ENCODE measurements around the gene UMAD1. TPM values are rescaled to one million over a fixed set of nuclear protein-coding genes. Genes with fewer than 3 reads are reported as not detected.

The UMAD1 gene
- total RNA-seq, 1 donor from 2014 or later = 18.0 TPM

DNA sequence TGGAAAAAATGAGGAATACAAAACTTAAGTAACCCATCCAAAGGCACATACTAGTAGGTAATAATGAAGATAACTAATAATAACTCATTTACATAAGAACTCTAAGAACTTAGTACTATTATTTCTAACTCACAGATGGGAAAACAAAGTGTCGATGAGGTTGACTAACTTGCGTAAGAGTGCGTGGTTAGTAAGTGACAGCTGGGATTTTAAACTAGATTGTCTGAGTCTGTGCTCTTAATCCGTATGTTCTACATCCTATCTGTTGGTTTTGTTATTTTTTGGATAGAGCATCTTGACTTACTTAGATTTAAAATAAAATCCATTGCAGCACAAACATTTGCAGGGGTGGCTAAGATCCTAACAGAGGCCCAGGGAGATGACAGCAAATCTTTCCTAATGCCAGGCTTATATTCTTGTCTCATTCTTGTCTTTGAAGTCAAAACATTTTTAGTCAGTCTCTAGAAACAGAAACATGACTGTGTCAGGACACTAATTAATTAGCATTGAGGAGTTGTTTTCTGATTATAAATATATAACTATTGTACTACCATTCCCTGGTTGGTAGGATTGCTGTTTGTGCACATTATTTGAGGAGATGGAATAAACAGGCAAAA is 66.1 kb downstream of the UMAD1 start:
- Histone ChIP-seq H3K4me3 (no peak overlapping the region), H3K4me1 (no peaks in the 10 kb centered on the region), H3K36me3 (no peaks in the 10 kb centered on the region), H3K27ac (no peak overlapping the region), H3K9me3 (no peaks in the 10 kb centered on the region), H3K27me3 (no peaks in the 10 kb centered on the region)
- no peak for DNase-seq
- TF ChIP-seq, protein P1, sequence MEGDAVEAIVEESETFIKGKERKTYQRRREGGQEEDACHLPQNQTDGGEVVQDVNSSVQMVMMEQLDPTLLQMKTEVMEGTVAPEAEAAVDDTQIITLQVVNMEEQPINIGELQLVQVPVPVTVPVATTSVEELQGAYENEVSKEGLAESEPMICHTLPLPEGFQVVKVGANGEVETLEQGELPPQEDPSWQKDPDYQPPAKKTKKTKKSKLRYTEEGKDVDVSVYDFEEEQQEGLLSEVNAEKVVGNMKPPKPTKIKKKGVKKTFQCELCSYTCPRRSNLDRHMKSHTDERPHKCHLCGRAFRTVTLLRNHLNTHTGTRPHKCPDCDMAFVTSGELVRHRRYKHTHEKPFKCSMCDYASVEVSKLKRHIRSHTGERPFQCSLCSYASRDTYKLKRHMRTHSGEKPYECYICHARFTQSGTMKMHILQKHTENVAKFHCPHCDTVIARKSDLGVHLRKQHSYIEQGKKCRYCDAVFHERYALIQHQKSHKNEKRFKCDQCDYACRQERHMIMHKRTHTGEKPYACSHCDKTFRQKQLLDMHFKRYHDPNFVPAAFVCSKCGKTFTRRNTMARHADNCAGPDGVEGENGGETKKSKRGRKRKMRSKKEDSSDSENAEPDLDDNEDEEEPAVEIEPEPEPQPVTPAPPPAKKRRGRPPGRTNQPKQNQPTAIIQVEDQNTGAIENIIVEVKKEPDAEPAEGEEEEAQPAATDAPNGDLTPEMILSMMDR (IDR thresholded peaks at IDR 0.05) = no peak
- intact Hi-C loops (cut with DNase I) = no loop called here
- no peak for ATAC-seq

DNA sequence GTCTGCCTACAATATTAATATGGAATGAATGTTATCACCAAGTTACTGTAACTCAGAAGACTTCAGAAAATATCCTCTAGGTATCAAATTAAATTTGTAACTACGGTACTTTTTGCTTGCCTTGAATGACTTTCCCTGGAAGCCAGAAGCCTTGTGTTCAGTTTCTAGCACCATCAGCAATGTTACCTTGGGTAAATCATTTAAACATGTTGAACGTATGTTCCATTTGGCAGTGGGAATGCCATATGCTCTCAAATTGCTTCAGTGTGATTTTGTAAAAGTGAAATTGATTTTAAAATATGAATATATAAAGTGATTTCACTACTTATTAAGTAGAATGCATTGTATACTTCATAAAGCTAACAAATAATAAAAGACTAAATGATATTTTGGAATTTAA is 66.7 kb downstream of the UMAD1 start:
- no peaks in the 10 kb centered on the region for H3K4me1 ChIP-seq

DNA sequence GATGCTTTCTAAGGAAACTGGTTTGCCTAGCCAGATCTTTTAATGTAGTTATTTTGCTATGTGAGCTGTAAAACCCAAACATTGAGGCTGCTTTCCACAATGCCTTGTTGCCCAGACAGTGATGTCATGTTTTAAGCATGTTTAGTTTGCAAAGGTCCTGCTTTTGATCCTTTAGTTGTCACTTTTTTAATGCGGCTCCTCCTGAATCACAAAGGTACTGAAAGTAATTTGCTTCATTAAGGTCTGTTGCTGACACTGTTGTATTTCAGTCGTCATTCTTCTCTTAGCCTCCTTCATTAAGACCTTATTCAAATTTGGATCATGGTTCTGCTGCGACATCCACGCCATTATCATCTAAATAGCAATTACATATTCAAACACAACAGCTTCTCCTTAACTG is 67.3 kb downstream of the UMAD1 start:
- ATAC-seq (no peak), DNase-seq (no peak)
- Histone ChIP-seq H3K36me3 (no peaks in the 10 kb centered on the region), H3K4me3 (no peak overlapping the region), H3K27me3 (no peaks in the 10 kb centered on the region), H3K27ac (no peak overlapping the region), H3K9me3 (no peaks in the 10 kb centered on the region), H3K4me1 (no peaks in the 10 kb centered on the region)
- intact Hi-C loops (cut with DNase I) = no loop called here
- TF ChIP-seq, protein P1 (IDR thresholded peaks at IDR 0.05) = no peak

More for the DNA sequence above, 66.7 kb downstream of the UMAD1 start:
- no peak overlapping the region for H3K27ac ChIP-seq
- ATAC-seq (no peak), DNase-seq (no peak)
- TF ChIP-seq, protein P1 (IDR thresholded peaks at IDR 0.05) = no peak
- intact Hi-C loops (cut with DNase I) = no loop called here
- H3K36me3 ChIP-seq = no peaks in the 10 kb centered on the region
- no peaks in the 10 kb centered on the region for H3K27me3 ChIP-seq
- no peak overlapping the region for H3K4me3 ChIP-seq
- H3K9me3 ChIP-seq = no peaks in the 10 kb centered on the region

DNA sequence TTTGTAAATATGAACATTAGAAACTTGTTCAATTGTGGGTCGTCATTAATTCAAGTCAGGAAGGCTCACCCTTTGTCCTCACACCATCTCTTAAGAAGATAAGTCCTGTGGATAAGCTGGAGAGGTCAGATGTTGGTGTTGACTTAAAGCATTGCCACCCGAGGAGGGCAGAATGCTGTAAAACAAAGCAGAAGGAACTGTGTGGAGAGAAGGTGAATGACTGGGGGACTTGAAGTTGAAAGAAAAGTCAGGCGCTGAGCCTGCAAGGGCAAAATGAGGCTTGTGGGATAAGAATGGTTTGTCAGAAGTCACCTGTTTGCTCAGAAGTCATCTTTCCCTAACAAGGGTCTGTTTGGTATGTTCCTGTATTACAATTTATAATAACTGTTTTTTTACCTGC is 68.7 kb downstream of the UMAD1 start:
- no peak overlapping the region for H3K4me3 ChIP-seq
- no peak for ATAC-seq
- no peak for DNase-seq
- H3K27me3 ChIP-seq = no peaks in the 10 kb centered on the region
- no peaks in the 10 kb centered on the region for H3K9me3 ChIP-seq
- H3K4me1 ChIP-seq = no peaks in the 10 kb centered on the region
- TF ChIP-seq, protein P1 (IDR thresholded peaks at IDR 0.05) = no peak
- intact Hi-C loops (cut with DNase I) = no loop called here
- H3K36me3 ChIP-seq = no peaks in the 10 kb centered on the region
- no peak overlapping the region for H3K27ac ChIP-seq

DNA sequence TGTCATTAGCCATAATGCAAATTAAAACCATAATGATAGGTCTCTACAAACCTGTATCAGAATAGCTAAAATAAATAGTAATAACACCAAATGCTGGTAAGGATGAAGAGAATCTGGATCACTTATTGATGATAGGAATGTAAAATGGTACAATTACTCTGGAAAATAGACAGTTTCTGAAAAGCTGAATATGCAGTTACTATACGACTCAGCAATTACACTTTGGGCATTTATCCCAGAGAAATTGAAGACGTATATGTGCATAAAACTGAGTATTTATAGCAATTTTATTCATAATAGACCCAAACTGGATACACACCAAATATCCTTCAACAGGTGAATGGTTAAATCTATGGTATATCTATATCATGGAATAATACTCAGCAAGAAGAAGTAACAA is 69.9 kb downstream of the UMAD1 start:
- H3K36me3 ChIP-seq = no peaks in the 10 kb centered on the region
- H3K4me1 ChIP-seq = no peaks in the 10 kb centered on the region
- H3K27ac ChIP-seq = no peak overlapping the region
- TF ChIP-seq, protein P1 (IDR thresholded peaks at IDR 0.05) = no peak
- no peak for ATAC-seq
- H3K9me3 ChIP-seq = no peaks in the 10 kb centered on the region
- no peak for DNase-seq
- intact Hi-C loops (cut with DNase I) = no loop called here
- H3K27me3 ChIP-seq = no peaks in the 10 kb centered on the region
- H3K4me3 ChIP-seq = no peak overlapping the region

DNA sequence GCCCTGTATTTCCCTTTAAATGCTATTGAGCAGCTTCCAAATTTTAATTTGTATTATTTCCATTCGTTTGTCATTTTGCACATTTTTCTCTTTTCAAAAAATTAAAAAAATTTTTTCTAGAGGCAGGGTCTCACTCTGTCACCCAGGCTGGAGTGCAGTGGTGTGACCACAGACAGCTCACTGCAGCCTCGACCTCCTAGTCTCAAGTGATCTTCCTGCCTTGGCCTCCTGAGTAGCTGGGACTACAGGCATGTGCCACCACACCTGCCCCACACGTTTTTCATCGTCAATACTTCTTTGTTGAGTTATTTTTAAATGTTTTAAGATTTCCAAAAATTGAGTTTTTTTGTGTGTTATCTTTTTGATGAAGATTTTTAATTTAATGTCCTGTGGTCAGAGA is 73.2 kb downstream of the UMAD1 start:
- H3K27ac ChIP-seq = no peak overlapping the region
- no peaks in the 10 kb centered on the region for H3K9me3 ChIP-seq
- TF ChIP-seq, protein P1 (IDR thresholded peaks at IDR 0.05) = no peak
- no peaks in the 10 kb centered on the region for H3K4me1 ChIP-seq
- intact Hi-C loops (cut with DNase I) = no loop called here
- DNase-seq (no peak), ATAC-seq (no peak)
- H3K4me3 ChIP-seq = no peak overlapping the region
- H3K27me3 ChIP-seq = no peaks in the 10 kb centered on the region
- H3K36me3 ChIP-seq = no peaks in the 10 kb centered on the region

All from upper lobe of right lung (tissue), 1 donor.